ENCODE data around the gene ISG20L2. TPM values are rescaled to one million over a fixed set of nuclear protein-coding genes. Genes with fewer than 3 reads are reported as not detected.

Gene ISG20L2
- total RNA-seq, 2 experiments from 2014 or later = 44.2 to 50.9 TPM

DNA sequence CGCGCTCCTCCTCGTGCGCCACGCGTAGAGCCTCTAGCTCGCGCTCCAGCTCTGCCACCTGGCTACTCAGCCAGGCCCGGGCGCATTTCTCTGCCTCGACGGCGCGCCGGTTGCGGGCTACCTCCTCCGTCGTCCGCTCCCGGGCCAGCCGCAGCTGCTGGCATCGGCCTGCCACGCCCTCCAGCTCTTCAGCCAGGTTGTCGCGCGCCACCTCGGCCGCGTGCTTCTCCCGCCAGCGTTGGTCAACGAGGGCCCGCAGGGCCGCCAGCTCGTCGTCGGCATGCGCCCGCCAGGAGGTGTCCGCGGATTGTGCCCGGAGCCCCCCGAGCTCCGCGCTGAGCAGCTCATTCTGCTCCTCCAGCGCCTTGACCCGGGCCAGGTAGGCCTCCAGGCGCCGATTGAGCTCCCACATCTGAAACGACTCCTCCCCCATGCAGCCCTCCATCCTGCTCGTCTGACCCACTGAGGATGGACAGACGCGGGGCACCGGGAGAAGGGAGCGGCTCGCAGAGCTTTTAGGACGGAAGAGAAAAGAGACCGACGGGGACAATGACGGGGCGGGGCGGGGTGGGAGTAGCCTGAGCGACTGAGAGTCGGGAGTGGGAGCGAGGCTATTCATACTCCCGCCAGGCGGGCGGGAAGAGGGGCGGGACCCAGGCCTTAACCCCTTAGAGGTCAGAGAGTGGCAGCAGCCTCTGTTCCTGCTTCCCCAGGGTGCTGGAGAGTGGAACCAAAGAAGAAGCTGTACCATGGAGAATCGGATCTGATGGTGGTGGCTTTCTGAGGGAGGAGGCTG is 51.5 kb downstream of the ISG20L2 start, which contains the start of gene NES:
TSS of gene NES (minus strand) at position 588 of the 796 bp plus-strand sequence. CDS start at position 445, 143 bp downstream.
- Mint-ChIP-seq H3K4me1 (ENCODE audit: low read depth) (peaks cover 13% of the 10 kb centered on the region), H3K27ac (no peak within 1 kb of the TSS), H3K9me3 (no peaks in the 10 kb centered on the region), H3K27me3 (peaks cover 77% of the 10 kb centered on the region), H3K36me3 (ENCODE audit: low read depth) (no peaks in the 10 kb centered on the region), H3K4me3 (no peak within 1 kb of the TSS)
- no peaks in the 10 kb centered on the region for H3K36me3 ChIP-seq (ENCODE audit: insufficient read depth, low read length)
- ChIA-PET CTCF (interaction anchor here (1.0 to 1.5 kb wide), 3 partner anchors 17 to 49 kb away, joined by 3 to 6 read pairs (median 4); no protein-coding TSS in a partner anchor), POLR2A (no interaction called here)
- H3K4me1 ChIP-seq (ENCODE audit: insufficient read depth, low read length) = peaks cover 14% of the 10 kb centered on the region
- H3K27ac ChIP-seq (ENCODE audit: low read depth in 1 of 2, low read length in 2 of 2) = no peak within 1 kb of the TSS
- DNase-seq (no peak), ATAC-seq (ENCODE audit: poor library complexity) (no peak)
- peaks cover 61 to 72% of the 10 kb centered on the region in 2 experiments for H3K27me3 ChIP-seq (ENCODE audit: control insufficient read depth in 1 of 2, insufficient read depth in 2 of 2, low read length in 2 of 2)
- no peaks in the 10 kb centered on the region for H3K9me3 ChIP-seq (ENCODE audit: control insufficient read depth in 1 of 2, insufficient read depth in 1 of 2, low read length in 2 of 2)
- H3K4me3 ChIP-seq (ENCODE audit: low read length) = no peak within 1 kb of the TSS
- intact Hi-C loops (cut with DNase I, micrococcal nuclease) = loop anchor here (1.0 to 5.0 kb wide), 2 partner anchors 50 kb away; no protein-coding TSS in a partner anchor
- TF ChIP-seq, protein P1, sequence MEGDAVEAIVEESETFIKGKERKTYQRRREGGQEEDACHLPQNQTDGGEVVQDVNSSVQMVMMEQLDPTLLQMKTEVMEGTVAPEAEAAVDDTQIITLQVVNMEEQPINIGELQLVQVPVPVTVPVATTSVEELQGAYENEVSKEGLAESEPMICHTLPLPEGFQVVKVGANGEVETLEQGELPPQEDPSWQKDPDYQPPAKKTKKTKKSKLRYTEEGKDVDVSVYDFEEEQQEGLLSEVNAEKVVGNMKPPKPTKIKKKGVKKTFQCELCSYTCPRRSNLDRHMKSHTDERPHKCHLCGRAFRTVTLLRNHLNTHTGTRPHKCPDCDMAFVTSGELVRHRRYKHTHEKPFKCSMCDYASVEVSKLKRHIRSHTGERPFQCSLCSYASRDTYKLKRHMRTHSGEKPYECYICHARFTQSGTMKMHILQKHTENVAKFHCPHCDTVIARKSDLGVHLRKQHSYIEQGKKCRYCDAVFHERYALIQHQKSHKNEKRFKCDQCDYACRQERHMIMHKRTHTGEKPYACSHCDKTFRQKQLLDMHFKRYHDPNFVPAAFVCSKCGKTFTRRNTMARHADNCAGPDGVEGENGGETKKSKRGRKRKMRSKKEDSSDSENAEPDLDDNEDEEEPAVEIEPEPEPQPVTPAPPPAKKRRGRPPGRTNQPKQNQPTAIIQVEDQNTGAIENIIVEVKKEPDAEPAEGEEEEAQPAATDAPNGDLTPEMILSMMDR (IDR thresholded peaks at IDR 0.05) = no peak

DNA sequence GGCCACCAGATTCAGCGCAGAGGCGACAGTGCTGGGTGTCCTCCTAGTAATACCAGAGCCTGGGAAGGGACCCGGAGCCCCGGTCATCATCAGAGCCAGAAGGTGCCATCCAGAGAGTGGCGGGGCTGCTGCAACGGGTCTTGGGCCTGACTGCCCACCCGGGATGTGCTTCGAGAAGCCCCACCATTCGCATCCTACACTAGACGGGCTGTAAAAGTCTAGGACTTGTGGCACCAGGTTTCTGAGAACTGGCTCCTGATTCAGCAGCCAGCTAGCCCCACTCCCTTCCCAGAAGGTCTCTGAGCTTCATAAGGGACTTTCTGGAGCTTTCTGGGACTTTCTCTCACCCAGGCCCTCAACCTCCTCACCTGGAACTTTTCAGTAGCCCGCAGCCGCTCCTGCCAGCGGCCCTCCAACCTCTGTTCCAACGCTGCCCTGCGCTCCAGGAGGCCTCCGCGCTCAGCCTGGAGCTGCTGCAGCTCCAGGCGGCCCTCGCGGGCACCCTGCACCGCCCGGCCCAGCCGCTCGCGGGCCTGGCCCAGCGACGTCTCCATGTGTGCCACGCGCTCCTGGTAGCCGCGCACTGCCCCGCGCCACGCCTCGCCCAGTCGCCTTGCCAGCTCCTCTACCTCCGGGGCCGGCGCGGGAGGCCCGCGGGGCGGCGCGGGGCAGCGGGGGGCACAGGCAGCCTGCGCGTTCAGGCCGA is 52.3 kb downstream of the ISG20L2 start:
- POLR2A ChIA-PET = no interaction called here

More for the DNA sequence above, 52.3 kb downstream of the ISG20L2 start:
- peaks cover 76% of the 10 kb centered on the region for H3K27me3 Mint-ChIP-seq
- TF ChIP-seq, protein P1 (IDR thresholded peaks at IDR 0.05) = no peak
- DNase-seq = no peak
- Histone ChIP-seq H3K4me1 (ENCODE audit: insufficient read depth, low read length) (peaks cover 14% of the 10 kb centered on the region), H3K27ac (ENCODE audit: low read depth in 1 of 2, low read length in 2 of 2) (no peak overlapping the region), H3K9me3 (ENCODE audit: control insufficient read depth in 1 of 2, insufficient read depth in 1 of 2, low read length in 2 of 2) (no peaks in the 10 kb centered on the region), H3K27me3 (ENCODE audit: control insufficient read depth in 1 of 2, insufficient read depth in 2 of 2, low read length in 2 of 2) (peaks cover 53 to 67% of the 10 kb centered on the region in 2 experiments), H3K36me3 (ENCODE audit: insufficient read depth, low read length) (no peaks in the 10 kb centered on the region), H3K4me3 (ENCODE audit: low read length) (no peak overlapping the region)
- H3K9me3 Mint-ChIP-seq = no peaks in the 10 kb centered on the region
- CTCF ChIA-PET = interaction anchor here (1.0 to 1.4 kb wide), 3 partner anchors 13 to 50 kb away, joined by 3 to 4 read pairs (median 3); no protein-coding TSS in a partner anchor
- H3K36me3 Mint-ChIP-seq (ENCODE audit: low read depth) = no peaks in the 10 kb centered on the region
- H3K27ac Mint-ChIP-seq = no peak overlapping the region
- intact Hi-C loops (cut with DNase I, micrococcal nuclease) = loop anchor here in 1 of 2 experiments (5.0 kb wide), 1 partner anchor 49 kb away; no protein-coding TSS in a partner anchor
- peaks cover 13% of the 10 kb centered on the region for H3K4me1 Mint-ChIP-seq (ENCODE audit: low read depth)
- no peak for ATAC-seq (ENCODE audit: poor library complexity)
- H3K4me3 Mint-ChIP-seq = no peak overlapping the region
